HCT116 (cell line): ENCODE measurements around the gene TBXA2R.

Experiments
- CTCF ChIP-seq, 3 experiments: fragments of 200-600 bp in 1 of 3; sonication (generic) in 1 of 3; IDR thresholded peaks in 2 of 3; conservative IDR thresholded peaks in 1 of 3; 2 replicates each; pipeline ENCODE4 v1.5.1; 2012 to 2017; ENCODE audit warnings: low read depth in 2 of 3, low read length in 2 of 3, antibody characterized with exemption in 1 of 3, borderline replicate concordance in 1 of 3, control low read depth in 1 of 3, mild to moderate bottlenecking in 1 of 3, mixed read lengths in 1 of 3, mixed run types in 1 of 3, moderate library complexity in 1 of 3; ENCODE audit not compliant: insufficient read depth in 1 of 3
- POLR2AphosphoS5 ChIP-seq: IDR thresholded peaks from 2 replicates; pipeline ENCODE4 v1.6.1; 2011; ENCODE audit warnings: mild to moderate bottlenecking, low read depth, low read length, moderate library complexity

GRCh38 chr19:3617463-3617862 lies 10.8 kb upstream of the TBXA2R start:
- TF ChIP-seq CTCF (IDR thresholded peaks at IDR 0.05 in 2 of 3, conservative IDR thresholded peaks at IDR 0.05 in 1 of 3; ENCODE audit: borderline replicate concordance in 1 of 3, insufficient read depth in 1 of 3, low read depth in 2 of 3, low read length in 2 of 3) (no peak), POLR2AphosphoS5 (no peak)
